GM12878 (cell line): ENCODE results near the gene KLHL25.

ENCODE experiments used
- NRF1 ChIP-seq: conservative IDR thresholded peaks from 2 replicates; pipeline ENCODE4 v1.6.1; 2011; ENCODE audit warnings: mild to moderate bottlenecking, low read depth, low read length, improper control_type of control experiment
- TF ChIP-seq, protein P1 (sequence below), 3 experiments: IDR thresholded peaks in 2 of 3; conservative IDR thresholded peaks in 1 of 3; 2 replicates each; pipeline ENCODE4 v1.5.1; 2011; ENCODE audit warnings: low read depth in 3 of 3, low read length in 3 of 3, mild to moderate bottlenecking in 3 of 3, control low read depth in 2 of 3, moderate library complexity in 2 of 3, inconsistent platforms in 1 of 3, mixed read lengths in 1 of 3; ENCODE audit not compliant: control insufficient read depth in 2 of 3, insufficient read depth in 1 of 3; ENCODE audit errors: extremely low read depth in 1 of 3

DNA sequence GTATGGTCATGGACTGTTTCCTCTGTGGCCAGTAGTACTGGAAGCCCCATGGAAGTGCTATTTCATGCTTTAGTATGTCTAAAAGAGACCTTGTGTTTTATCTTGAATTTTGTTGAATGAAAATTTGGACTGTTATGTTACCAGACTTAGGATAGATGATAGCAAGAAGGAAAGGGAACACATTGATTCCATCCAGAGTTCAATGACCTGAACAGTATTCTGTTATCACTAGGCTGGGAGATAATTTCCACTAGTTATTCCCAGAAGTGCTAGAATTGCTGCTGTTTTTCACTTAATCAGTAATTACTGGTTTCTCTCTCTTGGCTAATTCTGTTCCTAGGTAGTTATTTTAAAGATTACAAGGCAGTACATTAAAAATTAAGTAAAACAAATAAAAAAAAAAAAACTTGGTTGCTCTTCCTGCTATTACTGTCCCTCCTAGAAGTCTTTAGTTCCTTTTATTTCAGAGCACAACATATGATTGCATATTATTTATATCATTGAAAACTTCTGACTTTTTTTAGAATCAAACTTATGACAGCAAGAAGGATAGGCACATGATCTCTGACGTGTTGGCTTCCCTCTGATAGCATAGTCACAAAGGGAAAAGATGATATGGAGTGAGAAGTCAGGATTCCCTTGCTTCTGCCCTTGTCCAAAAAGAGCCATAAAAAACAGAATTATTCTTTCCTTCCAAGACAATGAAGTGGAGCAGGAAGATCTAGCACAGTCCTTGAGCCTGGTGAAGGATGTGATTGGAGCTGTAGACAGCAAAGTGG, 72.2 kb downstream of the KLHL25 start:
- TF ChIP-seq, protein P1, sequence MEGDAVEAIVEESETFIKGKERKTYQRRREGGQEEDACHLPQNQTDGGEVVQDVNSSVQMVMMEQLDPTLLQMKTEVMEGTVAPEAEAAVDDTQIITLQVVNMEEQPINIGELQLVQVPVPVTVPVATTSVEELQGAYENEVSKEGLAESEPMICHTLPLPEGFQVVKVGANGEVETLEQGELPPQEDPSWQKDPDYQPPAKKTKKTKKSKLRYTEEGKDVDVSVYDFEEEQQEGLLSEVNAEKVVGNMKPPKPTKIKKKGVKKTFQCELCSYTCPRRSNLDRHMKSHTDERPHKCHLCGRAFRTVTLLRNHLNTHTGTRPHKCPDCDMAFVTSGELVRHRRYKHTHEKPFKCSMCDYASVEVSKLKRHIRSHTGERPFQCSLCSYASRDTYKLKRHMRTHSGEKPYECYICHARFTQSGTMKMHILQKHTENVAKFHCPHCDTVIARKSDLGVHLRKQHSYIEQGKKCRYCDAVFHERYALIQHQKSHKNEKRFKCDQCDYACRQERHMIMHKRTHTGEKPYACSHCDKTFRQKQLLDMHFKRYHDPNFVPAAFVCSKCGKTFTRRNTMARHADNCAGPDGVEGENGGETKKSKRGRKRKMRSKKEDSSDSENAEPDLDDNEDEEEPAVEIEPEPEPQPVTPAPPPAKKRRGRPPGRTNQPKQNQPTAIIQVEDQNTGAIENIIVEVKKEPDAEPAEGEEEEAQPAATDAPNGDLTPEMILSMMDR (IDR thresholded peaks at IDR 0.05 in 2 of 3, conservative IDR thresholded peaks at IDR 0.05 in 1 of 3; ENCODE audit: control insufficient read depth in 2 of 3, extremely low read depth in 1 of 3, insufficient read depth in 1 of 3, low read depth in 3 of 3, low read length in 3 of 3), result no peak
- TF ChIP-seq NRF1, result no peak
